HEK293T (cell line): ENCODE results near the gene ADORA1.

Experiments used
- ARNT ChIP-seq: fragments of 450-650 bp; IDR thresholded peaks from 2 replicates; pipeline ENCODE4 v1.6.1; 2017; ENCODE audit warnings: mild to moderate bottlenecking
- BHLHE40 ChIP-seq: fragments of 450-650 bp; IDR thresholded peaks from 2 replicates; pipeline ENCODE4 v1.6.1; 2016; ENCODE audit warnings: mild to moderate bottlenecking, moderate library complexity, borderline replicate concordance
- ELF4 ChIP-seq: fragments of 450-650 bp; IDR thresholded peaks from 2 replicates; pipeline ENCODE4 v1.6.1; 2017; ENCODE audit warnings: antibody characterized with exemption
- FOXA1 ChIP-seq: fragments of 450-650 bp; IDR thresholded peaks from 2 replicates; pipeline ENCODE4 v1.6.1; 2016; ENCODE audit warnings: mild to moderate bottlenecking
- FOXK2 ChIP-seq: fragments of 450-650 bp; IDR thresholded peaks from 2 replicates; pipeline ENCODE4 v1.6.1; 2016; ENCODE audit warnings: mild to moderate bottlenecking
- FOXM1 ChIP-seq: fragments of 450-650 bp; IDR thresholded peaks from 2 replicates; pipeline ENCODE4 v1.6.1; 2017; ENCODE audit warnings: mild to moderate bottlenecking, borderline replicate concordance
- HDGF ChIP-seq: fragments of 450-650 bp; IDR thresholded peaks from 2 replicates; pipeline ENCODE4 v1.6.1; 2017; ENCODE audit warnings: antibody characterized with exemption, borderline replicate concordance
- L3MBTL2 ChIP-seq: fragments of 450-650 bp; conservative IDR thresholded peaks from 2 replicates; pipeline ENCODE4 v1.6.1; 2016; ENCODE audit warnings: mild to moderate bottlenecking
- LEF1 ChIP-seq: fragments of 450-650 bp; IDR thresholded peaks from 2 replicates; pipeline ENCODE4 v1.6.1; 2017; ENCODE audit warnings: mild to moderate bottlenecking, borderline replicate concordance
- NFRKB ChIP-seq: fragments of 450-650 bp; IDR thresholded peaks from 2 replicates; pipeline ENCODE4 v1.6.1; 2016; ENCODE audit warnings: mild to moderate bottlenecking, moderate library complexity
- SP1 ChIP-seq: fragments of 450-650 bp; IDR thresholded peaks from 2 replicates; pipeline ENCODE4 v1.6.1; 2017
- TARDBP ChIP-seq: fragments of 450-650 bp; IDR thresholded peaks from 2 replicates; pipeline ENCODE4 v1.6.1; 2016
- TF ChIP-seq, protein P1 (sequence below): fragments of 450-650 bp; IDR thresholded peaks from 2 replicates; pipeline ENCODE4 v1.6.1; 2016

DNA sequence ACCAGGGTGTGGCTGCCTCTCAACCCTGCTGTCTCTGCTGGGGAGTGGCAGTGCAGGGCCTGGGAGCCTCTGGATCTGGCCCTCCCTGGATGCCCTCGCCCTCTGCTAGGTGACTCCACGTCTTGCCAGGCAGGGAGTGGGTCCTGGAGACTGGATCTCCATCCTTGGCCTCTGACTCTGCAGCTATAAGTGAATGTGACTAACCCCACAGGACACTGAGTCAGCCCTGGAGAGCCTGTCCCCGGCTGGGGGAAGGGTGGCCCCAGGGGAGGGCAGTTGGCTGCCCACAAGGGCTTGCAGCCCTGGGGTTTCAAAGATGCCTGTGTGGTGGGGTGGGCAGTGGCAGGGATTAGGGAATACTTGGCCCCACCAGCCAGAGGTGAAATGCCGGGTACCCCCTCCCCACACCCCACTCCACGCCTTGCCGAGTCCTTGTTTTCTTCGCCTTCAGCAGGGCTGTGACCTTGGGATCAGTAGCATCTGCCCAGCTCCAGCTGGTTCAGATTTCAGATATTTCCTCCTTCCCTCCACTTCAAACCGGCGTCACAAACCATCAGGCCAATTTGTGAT, 50.0 kb downstream of the ADORA1 start:
- no peak for TF ChIP-seq SP1
- TF ChIP-seq, protein P1, sequence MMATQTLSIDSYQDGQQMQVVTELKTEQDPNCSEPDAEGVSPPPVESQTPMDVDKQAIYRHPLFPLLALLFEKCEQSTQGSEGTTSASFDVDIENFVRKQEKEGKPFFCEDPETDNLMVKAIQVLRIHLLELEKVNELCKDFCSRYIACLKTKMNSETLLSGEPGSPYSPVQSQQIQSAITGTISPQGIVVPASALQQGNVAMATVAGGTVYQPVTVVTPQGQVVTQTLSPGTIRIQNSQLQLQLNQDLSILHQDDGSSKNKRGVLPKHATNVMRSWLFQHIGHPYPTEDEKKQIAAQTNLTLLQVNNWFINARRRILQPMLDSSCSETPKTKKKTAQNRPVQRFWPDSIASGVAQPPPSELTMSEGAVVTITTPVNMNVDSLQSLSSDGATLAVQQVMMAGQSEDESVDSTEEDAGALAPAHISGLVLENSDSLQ = no peak
- no peak for TF ChIP-seq FOXM1
- TF ChIP-seq LEF1 = no peak
- no peak for TF ChIP-seq BHLHE40
- TF ChIP-seq TARDBP = no peak
- no peak for TF ChIP-seq HDGF
- TF ChIP-seq L3MBTL2 = no peak
- TF ChIP-seq NFRKB = no peak
- no peak for TF ChIP-seq FOXA1
- TF ChIP-seq ARNT = no peak
- no peak for TF ChIP-seq ELF4
- no peak for TF ChIP-seq FOXK2
